HG03025 (cell line): Measurements from ENCODE around the gene ABI2.
"Not testable (repeated sequence)": the region's sequence is repeated elsewhere in the genome, so short reads cannot be mapped to it uniquely, and the experiment has no call there.

Experiments
- ATAC-seq: cut with Tn5 transposase; IDR thresholded peaks from one replicate; pipeline ENCODE4 v1.9.1; 2021; ENCODE audit warnings: mild to moderate bottlenecking, moderate library complexity; ENCODE audit not compliant: unreplicated experiment, low FRiP score

Gene ABI2

DNA sequence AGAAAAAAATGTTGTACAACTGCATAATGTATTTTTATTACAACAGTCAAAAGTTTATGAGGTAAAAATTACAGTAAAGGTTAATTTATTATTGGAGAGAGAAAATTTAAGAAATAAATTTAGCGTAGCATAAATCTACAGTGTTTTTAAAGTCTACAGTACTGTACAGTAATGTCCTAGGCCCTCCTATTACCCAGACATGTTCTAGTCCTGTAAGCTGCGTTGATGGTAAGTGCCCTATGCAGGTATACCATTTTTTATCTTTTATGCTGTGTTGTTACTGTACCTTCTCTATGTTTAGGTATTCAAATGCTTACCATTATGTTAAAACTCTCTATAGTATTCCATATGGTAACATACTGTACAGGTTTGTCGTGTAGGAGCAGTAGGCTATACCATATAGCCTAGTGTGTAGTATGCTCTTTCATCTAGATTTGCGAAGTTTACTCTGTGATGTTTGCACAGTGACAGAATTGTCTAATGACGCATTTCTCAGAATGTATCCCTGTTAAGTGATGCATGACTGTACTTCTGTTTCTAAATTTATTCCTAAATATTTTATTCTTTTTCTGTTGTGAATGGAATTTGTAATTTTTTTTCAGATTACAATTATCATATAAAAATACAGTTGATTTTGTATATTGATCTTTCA, 24.5 kb downstream of the ABI2 start:
- no peak for ATAC-seq

GRCh38 chr2:203354966-203355365, 26.8 kb downstream of the ABI2 start:
- no peak for ATAC-seq

DNA sequence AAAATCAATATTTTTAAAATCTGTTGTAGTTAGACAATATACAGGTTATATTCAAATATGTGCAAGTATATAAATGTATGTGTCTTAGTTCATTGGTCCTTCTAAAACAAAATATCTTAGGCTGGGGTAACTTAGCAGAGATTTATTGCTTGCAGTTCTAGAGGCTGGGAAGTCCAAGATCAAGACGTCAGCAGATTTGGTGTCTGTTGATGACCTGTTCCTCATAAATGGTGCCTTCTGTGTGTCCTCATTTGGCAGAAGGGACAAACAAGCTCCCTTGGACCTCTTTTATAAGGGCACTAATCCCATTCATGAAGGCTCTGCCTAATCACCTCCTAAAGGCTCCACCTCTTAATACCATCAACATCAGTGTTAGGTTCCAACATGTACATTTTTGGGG, 31.3 kb downstream of the ABI2 start:
- no peak for ATAC-seq

DNA sequence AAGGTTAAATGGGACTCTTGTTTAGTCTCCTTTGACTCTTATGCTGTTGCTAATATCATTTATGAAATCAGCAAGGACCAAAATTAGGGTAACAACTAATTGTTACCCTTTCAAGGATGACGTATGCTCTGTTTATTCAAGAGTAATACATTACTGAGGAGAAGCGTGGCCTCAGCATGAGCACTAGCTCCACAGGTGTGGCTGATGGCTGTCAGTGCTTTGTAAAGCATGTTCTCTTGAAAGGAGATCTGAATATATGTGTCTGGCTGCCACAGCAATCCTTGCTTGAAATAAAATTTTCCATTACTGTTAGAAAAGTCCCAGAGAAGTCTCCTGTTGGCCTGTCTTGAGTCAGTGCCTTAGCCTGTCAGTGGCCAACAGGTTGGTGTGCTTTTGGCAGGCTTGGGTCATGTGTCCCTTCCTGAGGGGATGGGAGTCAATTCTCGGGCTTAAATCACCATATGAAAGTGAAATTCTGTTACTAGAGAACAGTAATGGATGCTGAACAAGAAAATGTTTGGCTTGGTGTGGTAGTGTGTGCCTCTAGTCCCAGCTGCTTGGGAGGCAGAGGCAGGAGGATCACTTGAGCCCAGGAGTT, 32.7 kb downstream of the ABI2 start:
- ATAC-seq: peak; percentile 53

DNA sequence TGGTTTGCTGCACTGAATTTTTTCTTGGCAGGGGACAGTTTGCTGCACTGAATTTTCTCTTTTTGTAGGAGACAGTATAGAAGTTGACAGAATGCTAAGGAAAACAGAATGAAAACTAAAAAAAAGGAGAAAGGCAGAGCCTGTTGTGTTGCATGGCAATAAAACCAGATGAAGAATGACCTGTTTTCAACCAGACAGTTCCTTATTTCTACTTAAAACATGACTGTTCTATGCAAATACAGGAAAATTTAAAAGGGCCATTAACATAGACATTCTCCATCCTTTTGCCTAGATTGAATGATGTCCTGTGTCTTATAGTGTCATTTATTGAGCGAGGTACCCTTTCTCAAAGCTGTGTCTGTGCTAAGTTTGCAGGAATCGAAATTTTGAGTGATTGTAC, 33.3 kb downstream of the ABI2 start:
- ATAC-seq: no peak

DNA sequence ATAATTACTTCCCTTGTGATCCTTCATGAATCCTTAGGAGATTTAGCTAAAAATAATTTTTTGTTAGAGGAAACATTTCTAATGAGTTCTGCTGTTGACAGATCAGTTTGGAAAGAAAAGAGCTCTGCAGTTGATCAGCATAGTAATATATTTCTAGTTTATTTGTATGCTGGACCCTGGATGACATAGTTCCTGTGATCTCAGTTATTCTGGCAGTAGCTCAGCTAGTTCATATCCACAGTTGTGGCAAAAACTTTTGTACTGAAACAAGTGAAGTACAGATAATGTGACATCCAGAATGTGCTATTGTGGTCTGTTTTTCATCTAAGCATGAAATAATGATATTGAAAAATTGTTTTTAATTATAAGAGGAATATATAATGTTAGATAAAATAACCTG, 33.7 kb downstream of the ABI2 start:
- ATAC-seq: no peak

GRCh38 chr2:203366639-203367466, 38.7 kb downstream of the ABI2 start:
- no peak for ATAC-seq

GRCh38 chr2:203372706-203373105, 44.5 kb downstream of the ABI2 start:
- ATAC-seq: not testable (repeated sequence)

- ATAC-seq: no peak
Measured at GRCh38 chr2:203376173-203376572, 48.0 kb downstream of the ABI2 start.

DNA sequence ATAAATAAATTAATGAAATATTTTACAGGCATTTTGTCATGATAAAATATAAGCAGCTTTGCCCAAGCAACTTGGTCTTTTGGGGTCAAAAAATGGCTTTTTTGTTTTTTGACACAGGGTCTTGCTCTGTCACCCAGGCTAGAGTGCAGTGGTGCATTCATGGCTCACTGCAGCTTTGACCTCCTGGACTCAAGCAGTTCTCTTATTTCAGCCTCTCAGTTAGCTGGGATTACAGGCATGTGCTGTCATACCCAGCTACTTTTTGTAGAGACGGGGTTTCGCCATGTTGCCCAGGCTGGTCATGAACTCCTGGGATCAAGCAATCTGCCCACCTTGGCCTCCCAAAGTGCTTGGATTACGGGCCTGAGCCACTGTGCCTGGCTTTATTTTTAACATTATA, 51.0 kb downstream of the ABI2 start:
- ATAC-seq: no peak

DNA sequence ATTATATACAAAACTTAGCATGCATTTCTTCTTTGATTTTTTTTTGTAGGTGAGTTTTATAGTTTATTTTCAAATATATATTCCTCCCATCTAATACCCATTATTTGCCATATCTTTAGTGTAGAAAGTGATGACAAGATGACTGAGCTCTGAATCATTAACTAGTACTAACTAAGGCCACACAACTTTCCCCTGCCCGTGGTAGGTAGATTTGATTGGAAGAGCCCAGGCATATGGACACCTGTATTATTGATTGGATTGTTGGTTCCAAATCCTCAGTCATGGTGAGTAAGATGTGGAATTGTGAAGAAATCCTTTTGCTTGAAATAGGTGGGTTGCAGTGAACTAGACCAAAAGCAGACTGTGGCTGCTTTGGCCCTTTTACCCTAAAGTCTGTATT, 54.8 kb downstream of the ABI2 start:
- no peak for ATAC-seq

GRCh38 chr2:203388153-203388552, 60.0 kb downstream of the ABI2 start:
- not testable (repeated sequence) for ATAC-seq

GRCh38 chr2:203394519-203395227, 66.5 kb downstream of the ABI2 start:
- no peak for ATAC-seq

GRCh38 chr2:203395858-203396257, 67.7 kb downstream of the ABI2 start:
- ATAC-seq: no peak

- no peak for ATAC-seq
Measured at GRCh38 chr2:203396667-203397066, 68.5 kb downstream of the ABI2 start.

- ATAC-seq: no peak
Measured at GRCh38 chr2:203399031-203399430, 70.8 kb downstream of the ABI2 start.

- no peak for ATAC-seq
Measured at GRCh38 chr2:203400805-203401585, 72.8 kb downstream of the ABI2 start.

DNA sequence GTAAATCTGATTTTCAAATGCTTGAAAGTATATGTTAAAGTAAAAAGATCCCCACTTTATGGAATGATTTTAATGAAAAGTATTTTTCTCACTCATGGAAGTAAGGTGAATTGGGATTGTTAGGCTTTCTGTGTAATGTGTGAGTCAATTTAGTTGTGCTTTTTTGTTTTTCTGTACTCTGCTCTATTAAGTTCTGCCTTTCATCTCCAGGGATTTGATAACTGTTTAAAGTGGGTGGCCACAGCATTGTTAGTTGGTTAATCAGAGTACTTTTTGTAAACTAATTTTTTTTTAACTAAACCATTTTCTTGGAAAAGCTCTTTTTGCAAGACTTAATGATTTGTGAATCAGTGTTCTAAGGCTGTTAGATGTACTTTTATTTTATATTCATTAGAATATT, 76.8 kb downstream of the ABI2 start:
- ATAC-seq: no peak

DNA sequence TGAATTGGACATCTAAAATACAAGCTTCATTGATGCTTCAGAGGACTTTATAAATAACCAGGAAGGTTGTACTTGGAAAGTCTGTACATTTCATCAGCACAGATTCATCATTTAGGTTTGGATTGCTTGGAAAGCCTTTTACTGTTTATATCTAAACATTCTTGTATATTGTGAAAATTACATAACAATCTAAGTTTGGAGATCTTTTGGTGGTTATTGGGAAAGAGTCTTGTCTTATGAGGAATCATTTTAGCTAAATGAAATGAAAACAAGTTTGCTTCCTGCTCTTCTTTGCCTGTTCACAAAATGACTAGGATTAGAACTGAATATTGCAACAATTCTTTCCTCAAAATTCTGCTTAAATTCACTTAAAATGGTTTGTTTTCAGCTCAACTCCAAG, 79.3 kb downstream of the ABI2 start:
- no peak for ATAC-seq
